ENCODE results near the gene TOGARAM2.

GRCh38 chr2:29011418-29012060 is 30.4 kb downstream of the TOGARAM2 start:
- TF ChIP-seq CTCF (conservative IDR thresholded peaks at IDR 0.05; ENCODE audit: low read length) (no peak), EZH2phosphoT487 (IDR thresholded peaks at IDR 0.05; ENCODE audit: borderline replicate concordance, low read depth, low read length) (no peak)

Measured in OCI-LY7 (cell line).